ENCODE measurements around the gene SWSAP1. TPM values are rescaled to one million over a fixed set of nuclear protein-coding genes. Genes with fewer than 3 reads are reported as not detected.

SWSAP1 gene
- total and polyA plus RNA-seq, 2 of the 4 experiments (the other 2 are of a cell fraction) = 0.36 to 1.6 TPM

DNA sequence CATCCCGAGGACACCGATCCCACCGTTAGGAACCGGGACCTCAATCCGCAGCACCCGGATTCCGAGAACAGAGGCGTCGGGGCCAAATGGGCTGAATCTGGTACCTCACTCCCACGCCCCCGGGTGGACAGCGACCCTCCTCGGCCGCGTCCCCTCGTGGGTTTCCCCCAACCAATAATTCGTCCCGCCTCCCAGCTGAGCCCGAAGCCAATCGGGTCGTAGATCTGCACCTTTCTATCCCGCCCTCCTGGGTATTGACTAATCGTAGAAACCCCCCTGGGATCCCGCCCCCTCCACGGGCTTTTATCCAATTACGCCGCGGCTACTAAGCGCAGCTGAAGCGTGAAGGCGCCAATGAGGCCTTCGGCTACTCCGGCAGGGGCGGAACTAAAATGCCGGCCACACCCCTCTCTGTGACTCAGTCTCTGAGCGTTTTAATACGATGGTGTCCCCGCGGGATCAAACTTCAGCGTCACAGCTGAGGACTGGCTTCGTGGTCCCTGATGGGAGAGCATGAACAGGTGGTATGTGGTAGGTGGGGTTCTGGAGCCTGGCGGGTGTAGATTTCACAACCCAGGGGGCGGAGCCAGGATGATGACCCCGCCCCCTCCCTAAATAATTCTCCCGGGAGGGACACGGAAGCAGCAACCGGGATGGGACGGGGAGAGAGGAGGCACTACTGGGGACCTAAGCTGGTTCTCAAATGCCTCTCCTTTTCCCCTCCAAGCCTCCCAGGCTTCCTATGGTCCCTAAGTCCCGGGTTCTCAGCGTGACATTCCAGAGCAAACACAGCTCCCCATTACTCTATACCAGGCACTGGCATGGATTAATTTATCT is 28.1 kb upstream of the SWSAP1 start, which contains the start of the genes CCDC159 and TMEM205 (continued):
- TF ChIP-seq CHD1 (IDR thresholded peaks at IDR 0.05; ENCODE audit: low read depth, low read length) (no peak), SMC3 (IDR thresholded peaks at IDR 0.05; ENCODE audit: low read depth, low read length) (no peak), BHLHE40 (IDR thresholded peaks at IDR 0.05; ENCODE audit: low read depth, low read length) (no peak), FOS (IDR thresholded peaks at IDR 0.05; ENCODE audit: low read depth, low read length) (peak; percentile 37; the same call in 1 of the 2 replicates), RAD21 (IDR thresholded peaks at IDR 0.05; ENCODE audit: low read length) (peak; percentile 17; the same call in 1 of the 2 replicates), ELK1 (IDR thresholded peaks at IDR 0.05; ENCODE audit: borderline replicate concordance, low read depth, low read length) (no peak)

All from IMR-90 (cell line).